Skeletal muscle tissue (tissue), 4 donors: ENCODE data around the gene SLC7A14. TPM values are rescaled to one million over a fixed set of nuclear protein-coding genes. Genes with fewer than 3 reads are reported as not detected.

Experiments
- H3K27ac ChIP-seq: one replicate; pipeline ENCODE4 v1.7.0; 2013; ENCODE audit warnings: mild to moderate bottlenecking, low read depth, low read length, inconsistent platforms
- H3K27me3 ChIP-seq, 3 donors: one replicate each; pipeline ENCODE4 v1.7.0; 2013; ENCODE audit warnings: low read length in 3 of 3; ENCODE audit not compliant: control insufficient read depth in 3 of 3, insufficient read depth in 3 of 3
- H3K36me3 ChIP-seq, 3 donors: one replicate each; pipeline ENCODE4 v1.7.0; 2013; ENCODE audit warnings: low read length in 3 of 3; ENCODE audit not compliant: control insufficient read depth in 3 of 3, insufficient read depth in 3 of 3
- H3K4me1 ChIP-seq, 3 donors: one replicate each; pipeline ENCODE4 v1.7.0; 2013; ENCODE audit warnings: low read length in 3 of 3, mild to moderate bottlenecking in 3 of 3; ENCODE audit not compliant: control insufficient read depth in 3 of 3, insufficient read depth in 3 of 3
- H3K4me3 ChIP-seq, 3 donors: one replicate each; pipeline ENCODE4 v1.7.0; 2013; ENCODE audit warnings: low read length in 3 of 3
- H3K9ac ChIP-seq, 3 donors: one replicate each; pipeline ENCODE4 v1.7.0; 2013; ENCODE audit warnings: low read length in 3 of 3, mild to moderate bottlenecking in 3 of 3, moderate library complexity in 2 of 3, low read depth in 1 of 3
- H3K9me3 ChIP-seq, 3 donors: one replicate each; pipeline ENCODE4 v1.7.0; 2013; ENCODE audit warnings: low read length in 3 of 3; ENCODE audit not compliant: control insufficient read depth in 3 of 3
- total RNA-seq: library from RNA; depleted of rRNA; stranded (reverse); fragments of >200 nt; gene quantifications from one replicate; pipeline ENCODE4 v1.2.3, GENCODE V29; 2014
- donor health status: Osteomylitis.

SLC7A14 gene
- total RNA-seq, 1 donor from 2014 or later, result not detected

DNA sequence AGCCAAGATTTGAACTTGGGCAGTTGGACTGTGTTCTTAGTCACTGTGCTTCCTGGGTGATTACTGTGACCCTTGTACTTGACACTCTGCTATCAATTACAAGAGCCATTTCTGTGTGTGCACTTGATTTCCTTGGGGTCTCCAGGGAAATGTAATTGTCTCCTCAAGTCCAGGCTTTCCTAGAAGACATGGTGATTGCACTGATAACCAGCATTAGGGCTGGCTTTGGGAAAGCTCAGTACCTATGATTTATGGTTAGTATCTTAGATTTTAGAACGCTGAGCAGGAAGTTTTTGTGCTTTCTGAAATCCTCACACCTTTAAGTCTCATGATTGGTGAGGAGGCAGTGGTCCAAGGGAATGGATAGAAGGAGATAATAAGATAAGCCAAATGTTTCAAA, 168.8 kb downstream of the SLC7A14 start:
- no peaks in the 10 kb centered on the region for H3K9me3 ChIP-seq
- no peaks in the 10 kb centered on the region for H3K36me3 ChIP-seq
- no peak overlapping the region for H3K4me3 ChIP-seq
- H3K27me3 ChIP-seq, result peaks cover 11 to 36% (median 24%) of the 10 kb centered on the region in 3 donors
- H3K4me1 ChIP-seq, result peaks cover 8 to 16% (median 16%) of the 10 kb centered on the region in 3 donors
- no peak overlapping the region for H3K27ac ChIP-seq
- no peak overlapping the region for H3K9ac ChIP-seq

DNA sequence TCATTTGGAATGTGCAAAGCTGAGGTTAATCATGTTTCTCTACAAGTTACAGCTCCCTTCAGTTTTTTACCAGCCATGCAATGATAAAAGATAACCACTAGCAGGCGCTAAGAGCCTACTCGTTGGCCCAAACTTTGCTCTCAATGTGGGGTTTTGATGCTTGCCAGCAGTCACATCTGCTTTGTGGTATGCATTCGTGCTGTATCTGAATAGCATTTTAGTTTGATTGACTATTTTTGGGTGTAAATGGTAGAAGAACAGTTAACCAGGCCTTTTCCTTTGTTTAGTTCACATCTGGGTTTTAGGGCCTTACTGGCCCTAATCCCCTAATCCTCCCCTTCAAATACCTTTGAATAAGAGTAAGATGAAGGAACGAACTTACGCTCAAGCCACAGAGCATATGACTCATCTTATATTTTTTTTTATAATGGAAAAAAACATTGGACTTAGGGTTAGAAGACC, 171.6 kb downstream of the SLC7A14 start:
- no peak overlapping the region for H3K9ac ChIP-seq
- no peaks in the 10 kb centered on the region for H3K36me3 ChIP-seq
- H3K4me1 ChIP-seq, result peaks cover 4 to 10% (median 10%) of the 10 kb centered on the region in 3 donors
- H3K27ac ChIP-seq, result no peak overlapping the region
- H3K27me3 ChIP-seq, result peaks cover 11 to 22% (median 17%) of the 10 kb centered on the region in 3 donors
- H3K4me3 ChIP-seq, result no peak overlapping the region
- H3K9me3 ChIP-seq, result no peaks in the 10 kb centered on the region

DNA sequence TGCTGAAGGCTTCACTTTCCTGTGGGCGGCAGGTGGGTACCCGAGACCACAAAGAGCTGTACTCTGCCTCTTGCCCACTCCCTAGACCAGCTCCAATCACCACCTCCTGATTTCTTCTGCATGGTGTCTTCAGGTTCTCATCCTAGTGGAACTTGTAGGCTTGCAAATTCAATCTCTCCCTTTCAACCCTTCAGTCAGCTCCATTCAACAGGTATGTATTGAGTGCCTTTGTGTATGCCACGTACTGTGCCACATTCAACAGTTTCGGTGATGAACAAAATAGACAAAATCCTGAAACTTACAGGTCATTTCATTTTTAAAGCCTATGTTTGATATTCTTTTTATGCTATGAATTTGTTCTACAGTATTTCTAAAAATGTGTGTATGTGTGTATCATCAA, 172.6 kb downstream of the SLC7A14 start:
- Histone ChIP-seq H3K9me3 (no peaks in the 10 kb centered on the region), H3K9ac (no peak overlapping the region), H3K4me3 (no peak overlapping the region), H3K27ac (no peak overlapping the region), H3K4me1 (peaks cover 0 to 3% (median 2%) of the 10 kb centered on the region in 3 donors), H3K27me3 (peaks cover 4 to 13% (median 10%) of the 10 kb centered on the region in 3 donors), H3K36me3 (no peaks in the 10 kb centered on the region)

DNA sequence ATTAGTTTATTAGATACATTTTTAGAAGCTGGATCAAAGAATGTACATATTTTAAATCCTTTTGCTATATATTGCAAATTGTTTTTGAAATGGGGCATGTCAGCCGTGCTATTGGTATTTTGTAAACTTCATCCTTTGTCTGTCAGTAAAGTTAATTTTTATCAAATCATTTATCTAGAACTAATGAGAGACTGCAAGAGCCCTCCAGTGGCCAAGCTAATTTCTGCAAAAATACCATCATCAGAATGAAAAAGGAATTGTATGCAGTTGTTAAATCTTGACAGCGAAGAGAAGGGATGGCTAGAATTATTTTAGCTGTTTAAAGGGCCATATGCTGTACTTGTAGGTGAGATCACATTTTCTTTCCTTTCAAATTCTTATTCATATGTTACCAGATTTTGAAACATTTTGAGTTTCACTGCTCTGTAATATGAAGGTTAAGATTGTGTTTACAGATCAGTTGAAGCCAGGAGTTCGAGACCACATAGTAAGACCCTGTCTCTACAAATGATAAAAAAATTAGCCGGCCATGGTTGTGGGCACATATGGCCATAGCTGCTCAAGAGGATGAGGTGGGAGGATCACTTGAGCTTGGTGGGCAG, 175.3 kb downstream of the SLC7A14 start:
- Histone ChIP-seq H3K9ac (no peak overlapping the region), H3K4me3 (no peak overlapping the region), H3K36me3 (no peaks in the 10 kb centered on the region), H3K27ac (no peak overlapping the region), H3K9me3 (no peaks in the 10 kb centered on the region), H3K27me3 (no peaks in the 10 kb centered on the region), H3K4me1 (no peaks in the 10 kb centered on the region)

Other genes starting within 250 kb of the SLC7A14 start
- gene SKIL, start 228.4 kb downstream of the SLC7A14 start, total RNA-seq, result 32.4 TPM
- 1.6 TPM for gene CLDN11, start 167.2 kb downstream of the SLC7A14 start, total RNA-seq